Measurements from ENCODE around the gene FOXO3.

Gene FOXO3

GRCh38 chr6:108543175-108543940, 17.4 kb upstream of the FOXO3 start:
- ChIA-PET CTCF (interaction anchor here (1.0 to 10.8 kb wide), 27 partner anchors 10 to 545 kb away, joined by 3 to 197 read pairs (median 7); partner anchors contain the start of gene ARMC2), POLR2A (no interaction called here)
- no peak for DNase-seq (ENCODE audit: low read depth, low spot score)
- no peak overlapping the region for H3K4me3 ChIP-seq (ENCODE audit: low read depth, low read length)
- TF ChIP-seq CTCF (IDR thresholded peaks at IDR 0.05; ENCODE audit: insufficient read depth, low read length, missing control alignments), result no peak

DNA sequence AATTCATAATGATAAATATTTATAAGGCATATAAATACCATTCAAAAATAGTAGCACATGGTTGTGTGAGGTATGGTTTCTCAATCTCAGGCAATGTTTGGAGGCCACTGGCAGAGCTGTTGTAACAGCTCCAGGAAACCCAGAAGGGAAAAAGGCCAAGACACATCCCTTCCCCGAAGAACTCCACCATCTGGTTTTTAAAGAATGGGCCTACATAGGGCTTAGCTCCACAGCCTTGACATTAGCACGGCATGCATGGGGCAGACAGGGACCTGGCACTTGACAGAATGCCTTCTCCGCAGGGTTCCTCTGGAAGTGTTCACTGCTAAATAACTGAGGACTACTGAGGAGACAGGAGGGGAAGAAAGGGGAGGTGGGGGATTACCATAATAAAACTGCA, 16.1 kb upstream of the FOXO3 start:
- DNase-seq (ENCODE audit: low read depth, low spot score), result no peak
- ChIA-PET CTCF (interaction anchor here (1.0 to 10.8 kb wide), 10 partner anchors 13 to 529 kb away, joined by 3 to 197 read pairs (median 4); partner anchors contain the start of gene ARMC2), POLR2A (no interaction called here)
- TF ChIP-seq CTCF (IDR thresholded peaks at IDR 0.05; ENCODE audit: insufficient read depth, low read length, missing control alignments), result no peak
- H3K4me3 ChIP-seq (ENCODE audit: low read depth, low read length), result no peak overlapping the region

DNA sequence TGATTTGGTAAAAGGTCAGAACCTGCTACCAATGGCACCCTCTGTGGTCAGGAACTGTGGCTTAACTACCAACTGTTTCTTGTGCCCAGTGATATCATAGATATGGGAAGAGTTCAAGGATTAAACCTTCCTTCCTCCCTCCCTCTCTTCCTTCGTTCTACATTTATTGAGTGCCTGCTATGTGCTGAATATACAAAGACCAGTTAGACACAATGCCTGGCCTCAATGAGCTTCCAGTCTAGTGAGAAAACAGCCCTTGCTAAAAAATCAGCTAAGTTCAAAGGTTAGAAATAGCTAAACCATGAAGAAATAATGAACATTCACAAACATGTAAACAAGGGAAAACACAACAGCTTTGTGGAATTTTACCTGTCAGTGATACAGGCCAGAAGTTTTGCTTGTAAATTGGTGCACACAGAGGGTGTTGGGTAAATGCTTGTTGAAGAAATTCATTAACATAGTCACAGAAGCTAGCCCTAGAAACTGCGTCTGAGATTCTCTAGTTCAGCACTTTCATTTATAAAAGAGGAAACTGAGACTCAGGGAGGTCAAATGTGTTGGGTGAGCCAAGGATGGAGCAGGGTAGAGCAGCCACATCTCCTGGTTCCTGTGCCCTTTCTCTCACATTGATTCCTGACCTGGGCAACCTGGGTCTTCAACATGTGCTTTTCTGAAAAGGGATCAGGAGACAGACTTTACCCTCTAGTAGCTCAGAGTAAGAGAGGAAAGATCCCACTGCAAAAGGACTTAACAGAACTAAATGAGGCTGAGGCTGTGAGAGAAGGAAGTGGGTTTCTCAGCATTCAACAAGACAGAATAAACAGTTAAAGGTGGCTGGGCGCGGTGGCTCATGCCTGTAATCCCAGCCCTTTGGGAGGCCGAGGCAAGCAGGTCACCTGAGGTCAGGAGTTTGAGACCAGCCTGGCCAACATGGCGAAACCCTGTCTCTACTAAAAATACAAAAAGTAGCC, 14.4 kb upstream of the FOXO3 start:
- ChIA-PET POLR2A (no interaction called here), CTCF (interaction anchor here (0.8 to 10.8 kb wide), 5 partner anchors 12 to 527 kb away, joined by 3 to 197 read pairs (median 15); no protein-coding TSS in a partner anchor)
- no peak overlapping the region for H3K4me3 ChIP-seq (ENCODE audit: low read depth, low read length)
- no peak for TF ChIP-seq CTCF (IDR thresholded peaks at IDR 0.05; ENCODE audit: insufficient read depth, low read length, missing control alignments)
- DNase-seq (ENCODE audit: low read depth, low spot score), result no peak

DNA sequence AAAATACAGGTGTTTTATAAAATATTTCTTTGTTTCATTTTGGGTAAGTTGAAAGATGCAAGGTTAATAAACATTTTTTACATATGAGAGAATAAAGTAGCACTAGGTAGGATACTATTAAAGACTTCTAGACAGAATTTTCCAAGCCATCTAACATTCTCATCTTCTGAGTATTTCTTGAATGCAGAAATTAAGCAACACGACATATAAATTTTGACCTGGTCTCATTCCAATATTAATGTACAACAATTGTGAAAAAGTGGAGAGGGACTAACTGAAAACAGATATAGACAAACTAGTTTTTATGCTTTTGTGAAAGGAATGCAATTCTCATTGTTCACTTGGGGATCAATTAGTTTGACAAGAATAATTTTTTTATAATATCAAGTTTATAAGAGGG, 11.5 kb upstream of the FOXO3 start:
- H3K4me3 ChIP-seq (ENCODE audit: low read depth, low read length), result no peak overlapping the region
- POLR2A ChIA-PET, result no interaction called here
- CTCF ChIA-PET, result interaction anchor here (10.8 kb wide), 1 partner anchor 346 kb away, joined by 168 read pairs; no protein-coding TSS in a partner anchor
- no peak for TF ChIP-seq CTCF (IDR thresholded peaks at IDR 0.05; ENCODE audit: insufficient read depth, low read length, missing control alignments)
- no peak for DNase-seq (ENCODE audit: low read depth, low spot score)

- ChIA-PET POLR2A (no interaction called here), CTCF (interaction anchor here (1.1 to 3.7 kb wide), 2 partner anchors 344 to 525 kb away, joined by 4 to 20 read pairs; no protein-coding TSS in a partner anchor)
- no peak overlapping the region for H3K4me3 ChIP-seq (ENCODE audit: low read depth, low read length)
- no peak for DNase-seq (ENCODE audit: low read depth, low spot score)
- TF ChIP-seq CTCF (IDR thresholded peaks at IDR 0.05; ENCODE audit: insufficient read depth, low read length, missing control alignments), result no peak
Observed at GRCh38 chr6:108549741-108550140, 11.0 kb upstream of the FOXO3 start.
